ENCODE measurements around the gene HOXD8.
A peak's percentile ranks its signal among the peaks of the same experiment; 100 is the strongest.

Gene HOXD8

GRCh38 chr2:176137906-176138305, 8.4 kb downstream of the HOXD8 start:
- TF ChIP-seq CTCF (IDR thresholded peaks at IDR 0.05; ENCODE audit: low read depth, low read length): no peak
- no peak for DNase-seq (ENCODE audit: extremely low read depth, low read depth)

GRCh38 chr2:176138526-176138922, 9.0 kb downstream of the HOXD8 start:
- TF ChIP-seq CTCF (IDR thresholded peaks at IDR 0.05; ENCODE audit: low read depth, low read length): no peak
- DNase-seq (ENCODE audit: extremely low read depth, low read depth): no peak

- no peak for DNase-seq (ENCODE audit: extremely low read depth, low read depth)
- no peak for TF ChIP-seq CTCF (IDR thresholded peaks at IDR 0.05; ENCODE audit: low read depth, low read length)
Measured at GRCh38 chr2:176138923-176139660, 9.6 kb downstream of the HOXD8 start.

GRCh38 chr2:176139661-176140512, 10.4 kb downstream of the HOXD8 start:
- no peak for TF ChIP-seq CTCF (IDR thresholded peaks at IDR 0.05; ENCODE audit: low read depth, low read length)

GRCh38 chr2:176140513-176141317, 11.2 kb downstream of the HOXD8 start:
- peak; percentile 24 for DNase-seq (ENCODE audit: extremely low read depth, low read depth)
- TF ChIP-seq CTCF (IDR thresholded peaks at IDR 0.05; ENCODE audit: low read depth, low read length): peak; percentile 79

More at GRCh38 chr2:176139661-176140512, 10.4 kb downstream of the HOXD8 start:
- no peak for DNase-seq (ENCODE audit: extremely low read depth, low read depth)

- no peak for DNase-seq (ENCODE audit: extremely low read depth, low read depth)
Measured at GRCh38 chr2:176142281-176142680, 12.8 kb downstream of the HOXD8 start.

More at GRCh38 chr2:176142281-176142680, 12.8 kb downstream of the HOXD8 start:
- no peak for TF ChIP-seq CTCF (IDR thresholded peaks at IDR 0.05; ENCODE audit: low read depth, low read length)

Data from AG09319 (cell line).